Activated naive CD8-positive, alpha-beta T cell treated with anti-CD3 and anti-CD28 coated beads, Interleukin-2, amount 50 U/mL, for 16 hours (primary cell): Measurements from ENCODE around the gene DYSF.
A peak's percentile ranks its signal among the peaks of the same experiment; 100 is the strongest.

Source experiments
- DNase-seq: peaks from one replicate; pipeline ENCODE4 v3.0.0-alpha.2; 2020; ENCODE audit warnings: low read depth, low spot score

DYSF gene

GRCh38 chr2:71530211-71530610, 76.8 kb downstream of the DYSF start:
- DNase-seq, result no peak

DNA sequence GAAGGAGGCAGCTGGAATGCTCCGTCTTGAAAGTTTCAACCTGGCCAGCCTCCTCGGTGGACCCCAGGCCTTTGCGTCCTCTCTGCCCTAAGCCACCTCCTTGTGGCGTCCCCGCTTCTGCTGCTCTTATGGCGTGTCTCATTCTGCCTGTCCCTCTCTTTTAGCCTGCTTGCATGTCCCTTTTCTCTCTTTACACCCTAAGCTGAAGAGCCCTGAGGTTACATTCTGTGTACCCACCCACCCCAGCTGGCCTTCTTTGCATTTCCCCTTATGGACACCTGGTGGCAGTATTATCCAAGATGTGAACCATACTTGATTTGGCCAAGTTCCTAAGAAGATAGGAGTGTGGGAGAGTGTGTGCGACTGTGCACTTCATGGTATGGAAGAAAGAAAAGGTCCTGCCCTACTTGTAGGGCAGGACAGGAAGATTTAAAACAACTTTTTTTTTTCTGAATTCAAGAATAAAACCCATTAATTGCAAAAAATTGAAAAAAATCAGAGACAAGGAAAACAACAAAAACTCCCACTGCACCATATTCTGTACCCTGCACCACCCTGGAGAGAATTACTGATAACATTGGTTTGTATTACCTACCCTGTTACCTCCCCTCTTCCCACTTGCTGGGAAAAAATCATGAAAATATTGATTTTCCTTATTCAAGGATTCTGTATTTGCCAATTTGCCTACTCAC, 77.4 kb downstream of the DYSF start:
- DNase-seq, result no peak

- DNase-seq, result no peak
Observed at GRCh38 chr2:71531522-71532047, 78.2 kb downstream of the DYSF start.

DNA sequence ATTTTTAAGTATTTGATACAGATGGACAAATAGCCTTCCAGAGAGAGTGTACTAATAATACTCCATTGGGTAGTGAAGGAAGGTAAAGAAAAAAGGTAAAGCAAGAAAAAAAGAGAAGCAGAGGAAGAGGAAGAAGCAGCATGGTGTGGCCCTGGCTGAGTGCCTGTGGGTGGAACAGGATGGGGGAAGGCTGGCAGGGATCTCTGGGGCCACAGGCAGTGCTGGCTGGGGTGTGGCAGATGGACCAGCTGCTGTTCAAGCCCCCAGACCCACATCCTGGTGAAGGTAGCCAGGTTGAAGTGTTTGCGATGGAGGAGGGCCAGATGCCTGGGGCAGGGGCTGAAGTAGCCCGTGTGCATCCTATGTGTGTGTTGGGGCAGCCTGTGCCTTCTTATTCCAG, 79.0 kb downstream of the DYSF start:
- DNase-seq, result no peak

DNA sequence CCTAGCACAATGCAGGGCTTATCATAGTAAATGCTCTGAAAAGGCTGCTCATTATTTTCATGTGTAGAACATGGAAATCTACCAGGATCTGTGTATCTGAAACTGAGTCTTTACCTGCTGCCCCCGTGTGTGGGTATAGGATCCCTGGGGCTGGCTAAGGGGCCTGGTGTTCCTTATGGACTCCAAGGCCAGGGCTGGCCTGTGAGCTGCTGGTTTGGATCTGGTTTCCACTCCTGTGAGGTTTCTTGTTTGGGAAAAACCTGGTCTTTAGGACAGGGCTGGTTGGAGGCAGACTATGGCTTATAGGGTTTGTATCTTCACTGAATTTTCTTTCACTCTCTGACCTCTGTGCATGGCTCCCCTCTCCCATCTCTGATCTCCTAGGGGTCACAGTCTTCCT, 80.8 kb downstream of the DYSF start:
- DNase-seq, result no peak

DNA sequence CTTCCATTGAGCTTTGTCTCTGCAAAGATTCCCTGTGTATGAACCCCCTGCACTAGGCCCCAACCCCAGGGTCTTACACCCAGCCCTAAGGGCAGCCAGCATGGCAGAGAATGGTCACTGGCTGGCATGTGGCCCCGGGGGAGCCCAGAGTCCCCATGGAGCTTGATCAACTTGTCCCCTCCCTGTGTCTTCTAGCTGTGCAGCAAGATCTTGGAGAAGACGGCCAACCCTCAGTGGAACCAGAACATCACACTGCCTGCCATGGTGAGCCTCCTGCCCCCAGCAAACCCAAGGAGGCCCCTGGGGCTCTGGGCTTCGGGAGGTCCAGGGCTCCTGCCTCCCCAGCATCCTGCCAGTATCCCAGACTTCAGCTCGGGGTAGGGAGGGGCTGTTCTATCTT, 81.5 kb downstream of the DYSF start:
- DNase-seq, result no peak

GRCh38 chr2:71535526-71535925, 82.2 kb downstream of the DYSF start:
- no peak for DNase-seq

DNA sequence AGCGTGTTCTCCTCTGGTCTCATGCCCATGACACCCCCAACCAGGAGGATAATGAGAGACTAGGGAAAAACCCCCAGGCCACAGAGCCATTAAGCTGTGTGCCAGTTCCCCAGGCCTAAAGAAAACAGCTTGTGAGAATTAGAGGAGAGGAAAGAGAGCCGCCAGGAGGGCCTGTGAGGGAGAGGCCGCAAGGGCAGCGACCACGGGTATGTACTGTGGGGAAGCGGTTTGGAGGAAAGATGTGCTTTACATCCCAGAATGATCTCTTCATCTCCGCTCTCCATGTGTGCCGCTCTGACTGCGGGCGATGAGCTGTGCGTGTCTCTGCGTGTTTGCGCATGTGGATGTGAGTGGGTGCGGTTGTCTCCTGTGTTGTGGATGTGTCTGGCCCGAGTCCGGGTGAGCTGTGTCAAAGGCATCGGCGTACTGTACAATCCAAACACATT, 82.9 kb downstream of the DYSF start:
- no peak for DNase-seq

GRCh38 chr2:71538241-71538640, 84.9 kb downstream of the DYSF start:
- DNase-seq, result no peak

- DNase-seq, result no peak
Observed at GRCh38 chr2:71538656-71539265, 85.4 kb downstream of the DYSF start.

- DNase-seq, result no peak
Observed at GRCh38 chr2:71540818-71541217, 87.5 kb downstream of the DYSF start.

DNA sequence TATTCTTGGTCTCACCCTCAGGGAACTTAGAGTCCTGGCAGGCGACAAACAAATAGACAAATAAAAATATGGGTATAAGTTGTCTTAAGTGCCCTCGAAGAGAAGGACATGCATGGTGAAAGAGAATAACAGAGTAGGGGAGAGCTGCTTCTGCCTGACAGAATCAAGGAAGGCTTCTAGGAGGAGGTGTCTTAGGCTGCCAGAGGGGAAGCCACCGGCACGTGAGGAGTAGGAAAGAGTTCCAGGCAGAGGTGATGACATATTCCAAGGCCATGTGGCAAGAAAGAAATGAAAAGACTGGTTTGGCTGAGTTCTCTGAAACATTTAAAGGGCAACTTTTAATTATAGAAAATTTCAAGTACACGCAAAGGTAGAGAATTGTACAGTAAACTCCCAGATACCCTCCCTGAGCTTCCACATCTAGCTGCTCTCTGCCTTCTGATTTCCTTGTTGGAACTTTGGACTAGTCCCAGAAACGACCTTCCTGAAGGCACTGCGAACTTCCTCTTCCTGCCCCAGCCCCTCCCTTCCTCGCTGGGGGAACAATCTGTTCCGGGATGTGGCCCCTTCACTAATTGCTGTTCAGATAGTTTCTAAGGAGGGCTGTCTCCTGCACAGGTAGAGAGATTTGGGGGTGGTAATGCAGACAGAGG, 91.7 kb downstream of the DYSF start:
- DNase-seq, result no peak

- peak; percentile 16 for DNase-seq
Observed at GRCh38 chr2:71545572-71546274, 92.4 kb downstream of the DYSF start.

DNA sequence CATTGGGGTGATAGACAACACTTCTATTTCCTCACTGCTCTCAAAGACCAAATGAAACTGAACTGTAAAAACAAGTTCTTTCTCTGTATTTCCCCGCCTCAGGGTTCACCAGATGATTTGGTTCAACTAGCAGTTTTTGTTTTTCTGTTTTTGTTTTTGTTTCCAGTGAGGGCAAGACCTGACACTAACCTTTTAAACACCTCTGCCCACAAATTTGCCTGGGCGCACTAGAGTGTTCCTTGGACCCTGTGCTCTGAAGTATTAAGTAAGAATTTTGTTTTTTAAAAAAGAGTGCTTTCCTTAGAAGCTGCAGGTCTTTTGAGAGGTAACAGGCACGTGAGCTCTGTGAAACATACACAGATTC, 92.9 kb downstream of the DYSF start:
- DNase-seq, result no peak

- no peak for DNase-seq
Observed at GRCh38 chr2:71546777-71547281, 93.5 kb downstream of the DYSF start.

DNA sequence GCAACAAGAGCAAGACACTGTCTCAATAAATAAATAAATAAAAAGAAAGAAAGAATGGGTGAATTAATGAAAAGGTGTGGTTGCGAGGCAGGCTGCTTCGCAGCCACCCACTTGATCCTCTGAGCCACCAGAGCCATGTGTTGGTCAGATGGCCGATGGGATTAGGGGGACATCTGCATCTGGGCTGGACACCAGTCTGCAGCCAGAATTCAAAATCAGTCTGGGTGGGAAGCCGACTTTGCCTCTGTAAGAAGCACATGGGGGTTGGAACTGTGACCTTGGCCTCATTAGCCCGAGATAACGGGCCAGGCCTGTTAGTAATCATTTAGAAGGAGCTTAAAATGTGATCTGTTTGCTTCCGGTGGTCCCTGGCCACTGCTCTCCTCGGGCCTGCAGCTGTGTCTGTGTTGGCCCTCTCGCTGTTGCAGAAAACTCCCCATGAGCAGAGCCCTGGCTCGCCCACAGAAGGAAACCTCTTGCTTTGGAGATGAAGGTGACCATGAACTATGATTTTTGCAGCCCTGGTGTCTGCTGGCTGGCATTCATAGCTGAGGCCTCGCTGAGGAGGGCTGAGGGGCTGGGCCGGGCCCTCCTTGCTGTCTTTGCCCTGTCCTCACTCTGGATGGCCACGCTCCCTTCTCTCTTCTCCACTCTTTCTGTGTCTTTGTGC, 94.4 kb downstream of the DYSF start:
- DNase-seq, result no peak

DNA sequence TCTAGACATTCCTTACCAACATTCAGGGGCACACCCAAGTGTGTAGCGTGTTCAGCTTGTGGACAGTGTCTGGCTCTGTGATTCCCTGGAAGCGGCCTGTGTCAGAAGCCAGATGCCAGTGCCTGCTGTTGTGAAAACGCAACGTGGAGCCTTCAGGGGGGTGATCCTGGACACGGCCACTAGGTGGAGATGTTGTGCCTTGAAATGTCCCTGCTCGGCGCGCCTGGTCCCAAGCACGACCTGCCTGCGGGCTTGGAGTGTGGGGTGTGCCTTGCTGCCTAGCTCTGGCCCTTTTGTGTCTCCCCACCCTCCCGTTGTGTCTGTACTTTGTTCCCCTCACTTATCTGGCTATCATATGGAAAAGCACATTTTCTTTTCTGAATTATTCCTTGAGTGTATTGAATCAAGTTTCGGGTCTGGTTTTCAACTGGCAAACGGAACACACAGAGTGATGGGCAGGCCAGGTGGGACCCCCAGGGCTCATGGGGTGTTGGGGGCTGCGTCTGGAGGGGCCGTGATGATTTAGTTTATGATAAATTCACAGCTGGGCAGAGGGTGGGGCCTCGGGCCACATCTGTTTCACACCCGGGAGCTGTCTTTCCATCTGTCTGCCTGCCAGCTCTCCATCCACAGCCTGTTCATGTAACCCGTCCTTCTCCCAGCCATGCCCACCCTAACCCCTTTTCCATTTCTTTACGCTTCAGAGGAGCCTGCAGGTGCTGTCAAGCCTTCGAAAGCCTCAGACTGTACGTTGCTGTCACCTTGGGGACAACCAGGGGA, 95.5 kb downstream of the DYSF start:
- peak; percentile 37 for DNase-seq

- no peak for DNase-seq
Observed at GRCh38 chr2:71550801-71551630, 97.7 kb downstream of the DYSF start.

DNA sequence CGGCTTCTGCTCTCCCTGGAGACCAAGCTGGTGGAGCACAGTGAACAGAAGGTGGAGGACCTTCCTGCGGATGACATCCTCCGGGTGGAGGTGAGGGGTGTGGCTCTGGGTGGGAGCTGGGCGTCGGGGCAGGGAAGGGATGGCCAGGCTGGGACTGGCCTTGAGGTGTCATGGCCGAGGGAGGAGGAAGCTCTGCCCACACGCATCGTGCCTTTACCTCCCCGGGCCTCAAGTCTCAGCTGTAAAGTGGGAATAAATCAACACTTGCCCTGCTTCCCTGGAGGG, 98.2 kb downstream of the DYSF start:
- DNase-seq, result no peak

DNA sequence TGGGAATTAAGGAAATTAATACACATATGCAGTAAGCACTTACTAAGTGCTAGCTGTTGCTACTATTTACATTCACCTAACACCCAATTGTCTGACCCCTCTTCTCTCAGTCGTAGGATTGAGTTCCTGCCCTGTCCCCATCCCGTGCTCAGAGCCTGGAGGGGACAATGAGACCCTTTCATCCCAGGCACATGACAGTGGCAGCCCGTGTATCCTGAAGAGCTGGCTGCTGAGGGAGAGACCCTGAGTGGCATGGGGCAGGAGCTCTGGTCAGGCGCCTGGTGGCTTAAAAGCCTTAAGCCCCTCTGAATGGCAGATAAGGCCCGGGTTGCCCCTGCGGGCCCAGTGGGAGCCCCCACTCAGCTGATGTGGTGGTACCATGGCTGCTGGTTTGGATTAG, 99.0 kb downstream of the DYSF start:
- no peak for DNase-seq
